PC-3 (cell line): ENCODE measurements around the gene GRIN2B. TPM values are rescaled to one million over a fixed set of nuclear protein-coding genes. Genes with fewer than 3 reads are reported as not detected.

Experiments used
- ATAC-seq: fragments of 200-7000 bp; cut with Tn5 transposase; 2 replicates; pipeline ENCODE4 v1.9.1; 2020; ENCODE audit warnings: mild to moderate bottlenecking, moderate library complexity
- BruUV-seq: library from RNA; stranded (reverse); fragments of 400-500 nt; replicated peaks from 2 replicates; lab custom pipeline; 2021; lab: Mats Ljungman, UMichigan
- CTCF ChIA-PET: fragments of 300-600 bp; sonication (Branson Sonifier 250); formaldehyde crosslinking; loops from one replicate; lab custom pipeline; 2022; ENCODE audit warnings: antibody characterized with exemption; lab: Charles Lee
- POLR2A ChIA-PET: fragments of 300-600 bp; sonication (Branson Sonifier 250); formaldehyde crosslinking; loops from one replicate; lab custom pipeline; 2022; ENCODE audit warnings: antibody characterized with exemption; ENCODE audit not compliant: unreplicated experiment; lab: Charles Lee
- DNase-seq: peaks from one replicate; pipeline ENCODE4 v3.0.0-alpha.2; 2015
- H2AFZ ChIP-seq: fragments of 300-600 bp; sonication (generic); 2 replicates; pipeline ENCODE4 v1.6.0; 2016; ENCODE audit warnings: antibody characterized with exemption, low read length
- H3F3A ChIP-seq: fragments of 300-600 bp; sonication (generic); one replicate; pipeline ENCODE4 v1.6.0; 2017; ENCODE audit warnings: antibody characterized with exemption, low read length, control low read depth, mild to moderate bottlenecking; ENCODE audit not compliant: unreplicated experiment
- H3K27ac ChIP-seq: fragments of 300-600 bp; sonication (generic); 2 replicates; pipeline ENCODE4 v1.5.1; 2016; ENCODE audit warnings: mild to moderate bottlenecking, low read length
- H3K27me3 ChIP-seq: fragments of 300-600 bp; sonication (generic); 2 replicates; pipeline ENCODE4 v1.6.1; 2016; ENCODE audit warnings: low read length, mixed read lengths
- H3K36me3 ChIP-seq: fragments of 300-600 bp; sonication (generic); 2 replicates; pipeline ENCODE4 v1.6.1; 2016; ENCODE audit warnings: low read depth, mixed run types, low read length, mixed read lengths
- H3K4me1 ChIP-seq: fragments of 300-600 bp; sonication (generic); 2 replicates; pipeline ENCODE4 v1.5.1; 2016; ENCODE audit warnings: low read length; ENCODE audit not compliant: insufficient read depth
- H3K4me2 ChIP-seq: fragments of 300-600 bp; sonication (generic); 2 replicates; pipeline ENCODE4 v1.6.0; 2016; ENCODE audit warnings: low read length
- H3K4me3 ChIP-seq: fragments of 300-600 bp; sonication (generic); 2 replicates; pipeline ENCODE4 v1.5.1; 2016; ENCODE audit warnings: mild to moderate bottlenecking, low read length, mixed read lengths
- H3K79me2 ChIP-seq: fragments of 300-600 bp; sonication (generic); 2 replicates; pipeline ENCODE4 v1.6.1; 2017; ENCODE audit warnings: low read length, mixed read lengths
- H3K9ac ChIP-seq: fragments of 300-600 bp; sonication (generic); 2 replicates; pipeline ENCODE4 v1.6.0; 2016; ENCODE audit warnings: mild to moderate bottlenecking, low read length
- H3K9me2 ChIP-seq: fragments of 300-600 bp; sonication (generic); replicated peaks from 2 replicates; pipeline ENCODE4 v1.6.1; 2016; ENCODE audit warnings: mixed run types, low read length, mixed read lengths
- H3K9me3 ChIP-seq: fragments of 300-600 bp; sonication (generic); 2 replicates; pipeline ENCODE4 v1.6.1; 2016; ENCODE audit warnings: low read length, mixed read lengths
- H4K20me1 ChIP-seq: fragments of 300-600 bp; sonication (generic); 2 replicates; pipeline ENCODE4 v1.6.1; 2016; ENCODE audit warnings: low read length, mixed read lengths
- EZH2 ChIP-seq: fragments of 300-600 bp; sonication (generic); IDR thresholded peaks from one replicate; pipeline ENCODE4 v1.6.1; 2017; ENCODE audit warnings: antibody characterized with exemption, mild to moderate bottlenecking, low read length; ENCODE audit not compliant: unreplicated experiment
- EZH2phosphoT487 ChIP-seq: fragments of 300-600 bp; sonication (generic); IDR thresholded peaks from 2 replicates; pipeline ENCODE4 v1.6.1; 2018; ENCODE audit warnings: mild to moderate bottlenecking, antibody characterized with exemption, low read length, borderline replicate concordance
- intact Hi-C: fragments of 100-400 bp; cut with micrococcal nuclease; formaldehyde crosslinking; loops from 2 replicates; pipeline ENCODE4 v1.9.0; 2023
- total RNA-seq: library from RNA; depleted of rRNA; stranded (reverse); fragments of >200 nt; gene quantifications from 2 replicates; pipeline ENCODE4 v1.2.3, GENCODE V29; 2014
- TF ChIP-seq, protein P1 (sequence below): fragments of 300-600 bp; sonication (generic); conservative IDR thresholded peaks from 2 replicates; pipeline ENCODE4 v1.5.1; 2017; ENCODE audit warnings: antibody characterized with exemption, low read depth, mild to moderate bottlenecking, low read length

GRIN2B gene
- total RNA-seq, 1 experiment from 2014 or later: not detected

DNA sequence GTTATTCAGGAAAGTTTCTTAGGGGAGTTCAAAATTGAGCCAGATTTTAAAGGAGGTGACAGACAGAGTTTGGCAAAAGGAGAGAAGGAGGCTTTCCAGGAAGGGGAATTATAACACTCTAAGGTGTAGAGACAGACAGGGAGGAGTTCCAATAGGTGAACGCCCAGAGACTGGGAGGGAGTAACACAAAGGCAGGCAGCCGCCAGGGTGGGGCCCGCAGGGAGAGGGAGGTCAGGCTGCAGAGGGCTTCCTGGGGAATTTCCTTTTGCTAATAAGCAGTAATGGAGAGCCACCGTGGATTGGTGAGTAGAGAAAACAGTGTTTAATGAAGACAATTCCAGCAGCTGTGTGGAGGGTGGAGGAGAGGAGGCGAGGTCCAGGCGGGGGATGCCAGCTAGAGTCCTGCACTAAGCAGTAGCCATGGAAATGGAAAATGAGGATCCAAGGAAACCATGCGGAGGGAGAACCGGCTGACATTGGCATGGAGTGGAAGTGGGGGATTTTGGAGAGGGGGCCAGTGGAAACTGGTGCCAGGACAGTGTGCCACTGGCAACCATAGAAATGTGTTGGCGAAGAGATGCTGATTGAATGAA lies 22.2 kb downstream of the GRIN2B start:
- Histone ChIP-seq H3F3A (no peaks in the 10 kb centered on the region), H4K20me1 (no peaks in the 10 kb centered on the region), H3K4me3 (no peak overlapping the region), H3K9me3 (no peaks in the 10 kb centered on the region), H3K9me2 (no peaks in the 10 kb centered on the region), H3K27me3 (peaks cover 62% of the 10 kb centered on the region), H3K79me2 (no peaks in the 10 kb centered on the region), H2AFZ (no peak overlapping the region), H3K4me2 (no peak overlapping the region), H3K4me1 (no peaks in the 10 kb centered on the region), H3K27ac (no peak overlapping the region), H3K36me3 (no peaks in the 10 kb centered on the region), H3K9ac (no peak overlapping the region)
- ATAC-seq (no peak), DNase-seq (no peak)
- intact Hi-C loops: no loop called here
- ChIA-PET POLR2A (no interaction called here), CTCF (no interaction called here)
- TF ChIP-seq EZH2 (no peak), EZH2phosphoT487 (no peak)
- TF ChIP-seq, protein P1, sequence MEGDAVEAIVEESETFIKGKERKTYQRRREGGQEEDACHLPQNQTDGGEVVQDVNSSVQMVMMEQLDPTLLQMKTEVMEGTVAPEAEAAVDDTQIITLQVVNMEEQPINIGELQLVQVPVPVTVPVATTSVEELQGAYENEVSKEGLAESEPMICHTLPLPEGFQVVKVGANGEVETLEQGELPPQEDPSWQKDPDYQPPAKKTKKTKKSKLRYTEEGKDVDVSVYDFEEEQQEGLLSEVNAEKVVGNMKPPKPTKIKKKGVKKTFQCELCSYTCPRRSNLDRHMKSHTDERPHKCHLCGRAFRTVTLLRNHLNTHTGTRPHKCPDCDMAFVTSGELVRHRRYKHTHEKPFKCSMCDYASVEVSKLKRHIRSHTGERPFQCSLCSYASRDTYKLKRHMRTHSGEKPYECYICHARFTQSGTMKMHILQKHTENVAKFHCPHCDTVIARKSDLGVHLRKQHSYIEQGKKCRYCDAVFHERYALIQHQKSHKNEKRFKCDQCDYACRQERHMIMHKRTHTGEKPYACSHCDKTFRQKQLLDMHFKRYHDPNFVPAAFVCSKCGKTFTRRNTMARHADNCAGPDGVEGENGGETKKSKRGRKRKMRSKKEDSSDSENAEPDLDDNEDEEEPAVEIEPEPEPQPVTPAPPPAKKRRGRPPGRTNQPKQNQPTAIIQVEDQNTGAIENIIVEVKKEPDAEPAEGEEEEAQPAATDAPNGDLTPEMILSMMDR: no peak
- no TSS peak for BruUV-seq

DNA sequence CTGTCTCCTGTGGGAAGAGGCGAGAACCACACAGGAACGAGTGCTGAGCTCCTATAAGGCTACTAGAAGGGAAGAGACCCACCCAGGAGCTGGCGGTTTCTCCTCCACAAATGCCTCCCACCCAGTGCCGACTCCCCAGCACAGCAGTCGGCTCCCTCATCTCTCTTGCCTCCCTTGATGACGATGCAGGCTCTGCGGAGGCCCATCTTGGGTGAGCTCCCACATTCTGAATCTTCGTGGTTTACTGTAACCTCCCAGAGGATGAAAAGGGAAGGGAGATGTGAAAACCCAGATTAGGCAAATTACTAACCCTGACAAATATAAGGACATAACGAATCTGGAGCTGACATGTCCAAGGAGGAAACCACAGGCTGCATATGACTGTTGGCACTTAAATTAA lies 23.8 kb downstream of the GRIN2B start:
- Histone ChIP-seq H4K20me1 (no peaks in the 10 kb centered on the region), H3K4me1 (no peaks in the 10 kb centered on the region), H3K36me3 (no peaks in the 10 kb centered on the region), H3K27ac (no peak overlapping the region), H3F3A (no peaks in the 10 kb centered on the region), H3K9me2 (no peaks in the 10 kb centered on the region), H3K4me2 (no peak overlapping the region), H3K9ac (no peak overlapping the region), H3K79me2 (no peaks in the 10 kb centered on the region), H2AFZ (no peak overlapping the region), H3K4me3 (no peak overlapping the region), H3K9me3 (no peaks in the 10 kb centered on the region), H3K27me3 (peaks cover 55% of the 10 kb centered on the region)
- TF ChIP-seq EZH2: no peak
- TF ChIP-seq, protein P1: no peak
- TF ChIP-seq EZH2phosphoT487: no peak
- ATAC-seq: no peak
- no peak for DNase-seq
- CTCF ChIA-PET: no interaction called here
- intact Hi-C loops: no loop called here
- no TSS peak for BruUV-seq
- POLR2A ChIA-PET: no interaction called here

GRCh38 chr12:13956060-13956590 lies 25.3 kb downstream of the GRIN2B start:
- no peaks in the 10 kb centered on the region for H3K36me3 ChIP-seq
- H4K20me1 ChIP-seq: no peaks in the 10 kb centered on the region
- CTCF ChIA-PET: no interaction called here
- POLR2A ChIA-PET: no interaction called here
- no peak overlapping the region for H3K27ac ChIP-seq
- no peak for DNase-seq
- H3K9me2 ChIP-seq: no peaks in the 10 kb centered on the region
- H3K79me2 ChIP-seq: no peaks in the 10 kb centered on the region
- H3K4me3 ChIP-seq: no peak overlapping the region
- no peaks in the 10 kb centered on the region for H3K9me3 ChIP-seq
- no peaks in the 10 kb centered on the region for H3K4me1 ChIP-seq
- intact Hi-C loops: no loop called here
- no peak overlapping the region for H3K4me2 ChIP-seq
- no TSS peak for BruUV-seq
- H3K9ac ChIP-seq: no peak overlapping the region
- TF ChIP-seq EZH2phosphoT487 (no peak), EZH2 (no peak)
- TF ChIP-seq, protein P1: no peak
- no peaks in the 10 kb centered on the region for H3F3A ChIP-seq
- H2AFZ ChIP-seq: no peak overlapping the region
- H3K27me3 ChIP-seq: peaks cover 45% of the 10 kb centered on the region
- no peak for ATAC-seq
